Loucy (cell line): Measurements from ENCODE around the gene TEX2.

ENCODE experiments used
- EZH2phosphoT487 ChIP-seq: fragments of 200-600 bp; IDR thresholded peaks from 2 replicates; pipeline ENCODE4 v1.6.1; 2018; ENCODE audit warnings: antibody characterized with exemption, mild to moderate bottlenecking, moderate library complexity, borderline replicate concordance
- TF ChIP-seq, protein P1 (sequence below): fragments of 200-600 bp; sonication (generic); conservative IDR thresholded peaks from 2 replicates; pipeline ENCODE4 v1.5.1; 2014; ENCODE audit warnings: mild to moderate bottlenecking, antibody characterized with exemption, low read length

DNA sequence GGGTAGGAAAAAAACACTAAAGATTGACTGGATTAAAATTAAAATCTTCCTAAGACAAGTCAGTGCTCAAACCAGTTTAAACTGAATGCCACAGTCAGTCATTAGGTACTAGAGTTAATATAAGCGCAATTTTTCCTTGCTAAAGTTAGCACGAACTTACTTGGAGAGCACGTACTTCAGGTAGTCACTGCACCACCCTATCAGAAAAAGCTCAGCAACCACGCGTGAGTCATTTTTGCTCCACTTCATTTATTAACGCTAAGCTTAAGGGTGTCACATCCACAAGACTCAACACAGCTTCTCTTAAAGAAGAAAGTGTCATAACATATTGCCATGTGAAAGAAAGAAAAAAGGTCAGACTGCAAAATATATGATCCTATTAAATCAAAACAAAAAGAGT is 53.1 kb downstream of the TEX2 start:
- TF ChIP-seq, protein P1, sequence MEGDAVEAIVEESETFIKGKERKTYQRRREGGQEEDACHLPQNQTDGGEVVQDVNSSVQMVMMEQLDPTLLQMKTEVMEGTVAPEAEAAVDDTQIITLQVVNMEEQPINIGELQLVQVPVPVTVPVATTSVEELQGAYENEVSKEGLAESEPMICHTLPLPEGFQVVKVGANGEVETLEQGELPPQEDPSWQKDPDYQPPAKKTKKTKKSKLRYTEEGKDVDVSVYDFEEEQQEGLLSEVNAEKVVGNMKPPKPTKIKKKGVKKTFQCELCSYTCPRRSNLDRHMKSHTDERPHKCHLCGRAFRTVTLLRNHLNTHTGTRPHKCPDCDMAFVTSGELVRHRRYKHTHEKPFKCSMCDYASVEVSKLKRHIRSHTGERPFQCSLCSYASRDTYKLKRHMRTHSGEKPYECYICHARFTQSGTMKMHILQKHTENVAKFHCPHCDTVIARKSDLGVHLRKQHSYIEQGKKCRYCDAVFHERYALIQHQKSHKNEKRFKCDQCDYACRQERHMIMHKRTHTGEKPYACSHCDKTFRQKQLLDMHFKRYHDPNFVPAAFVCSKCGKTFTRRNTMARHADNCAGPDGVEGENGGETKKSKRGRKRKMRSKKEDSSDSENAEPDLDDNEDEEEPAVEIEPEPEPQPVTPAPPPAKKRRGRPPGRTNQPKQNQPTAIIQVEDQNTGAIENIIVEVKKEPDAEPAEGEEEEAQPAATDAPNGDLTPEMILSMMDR = no peak
- TF ChIP-seq EZH2phosphoT487 = no peak
